SK-N-SH treated with all-trans-retinoic acid at 6 μM for 48 hours (cell line): ENCODE measurements around the gene SSR1.

Experiments
- ATAC-seq: fragments of 200-7000 bp; cut with Tn5 transposase; 3 replicates; pipeline ENCODE4 v1.9.1; 2020; ENCODE audit warnings: mild to moderate bottlenecking, moderate library complexity
- ARNTL ChIP-seq: fragments of 450-650 bp; formaldehyde crosslinking; IDR thresholded peaks from 2 replicates; pipeline ENCODE4 v1.5.0; 2020; ENCODE audit warnings: low read depth, mild to moderate bottlenecking, moderate library complexity, borderline replicate concordance
- BACH2 ChIP-seq: fragments of 250-450 bp; sonication (Bioruptor Pico); IDR thresholded peaks from 2 replicates; pipeline ENCODE4 v1.9.0; 2021; ENCODE audit warnings: mild to moderate bottlenecking, borderline replicate concordance
- CREB5 ChIP-seq: fragments of 250-450 bp; sonication (Bioruptor Pico); IDR thresholded peaks from 2 replicates; pipeline ENCODE4 v1.5.1; 2020; ENCODE audit warnings: low read depth, mild to moderate bottlenecking, moderate library complexity
- CSDC2 ChIP-seq: fragments of 250-450 bp; sonication (Bioruptor Pico); IDR thresholded peaks from 2 replicates; pipeline ENCODE4 v1.5.0; 2020; ENCODE audit warnings: mild to moderate bottlenecking, moderate library complexity
- CSRNP3 ChIP-seq: fragments of 250-450 bp; sonication (Bioruptor Pico); IDR thresholded peaks from 2 replicates; pipeline ENCODE4 v1.5.1; 2021; ENCODE audit warnings: mild to moderate bottlenecking, moderate library complexity
- ESRRG ChIP-seq: fragments of 250-450 bp; sonication (Bioruptor Pico); IDR thresholded peaks from 2 replicates; pipeline ENCODE4 v1.6.1; 2021; ENCODE audit warnings: mild to moderate bottlenecking
- GLIS3 ChIP-seq: fragments of 250-450 bp; sonication (Bioruptor Pico); IDR thresholded peaks from 2 replicates; pipeline ENCODE4 v1.5.0; 2020; ENCODE audit warnings: mild to moderate bottlenecking, moderate library complexity
- ISL1 ChIP-seq: fragments of 250-450 bp; sonication (Bioruptor Pico); IDR thresholded peaks from 2 replicates; pipeline ENCODE4 v2.1.2; 2022; ENCODE audit warnings: mild to moderate bottlenecking, moderate library complexity
- OSR1 ChIP-seq: fragments of 250-450 bp; sonication (Bioruptor Pico); IDR thresholded peaks from 2 replicates; pipeline ENCODE4 v1.8.0; 2022; ENCODE audit warnings: moderate library complexity, mild to moderate bottlenecking, inconsistent platforms
- POU6F1 ChIP-seq: fragments of 250-450 bp; sonication (Bioruptor Pico); IDR thresholded peaks from 2 replicates; pipeline ENCODE4 v1.8.0; 2021; ENCODE audit warnings: low read depth, mild to moderate bottlenecking, moderate library complexity, borderline replicate concordance
- RARB ChIP-seq: fragments of 250-450 bp; sonication (Bioruptor Pico); IDR thresholded peaks from 2 replicates; pipeline ENCODE4 v1.8.0; 2021; ENCODE audit warnings: mild to moderate bottlenecking, moderate library complexity
- SNAI2 ChIP-seq: fragments of 250-450 bp; sonication (Bioruptor Pico); IDR thresholded peaks from 2 replicates; pipeline ENCODE4 v1.5.0; 2020; ENCODE audit warnings: mild to moderate bottlenecking, moderate library complexity
- TOX ChIP-seq: fragments of 250-450 bp; sonication (Bioruptor Pico); IDR thresholded peaks from 2 replicates; pipeline ENCODE4 v1.8.0; 2021; ENCODE audit warnings: mild to moderate bottlenecking, moderate library complexity, borderline replicate concordance
- TSHZ2 ChIP-seq: fragments of 250-450 bp; sonication (Bioruptor Pico); IDR thresholded peaks from 2 replicates; pipeline ENCODE4 v1.5.0; 2020; ENCODE audit warnings: mild to moderate bottlenecking, moderate library complexity
- ZC3H10 ChIP-seq: fragments of 250-450 bp; sonication (Bioruptor Pico); IDR thresholded peaks from 2 replicates; pipeline ENCODE4 v1.5.1; 2021; ENCODE audit warnings: mild to moderate bottlenecking, moderate library complexity
- ZFP3 ChIP-seq: fragments of 250-450 bp; sonication (Bioruptor Pico); IDR thresholded peaks from 2 replicates; pipeline ENCODE4 v1.5.0; 2020; ENCODE audit warnings: mild to moderate bottlenecking, moderate library complexity
- ZFP30 ChIP-seq: fragments of 450-650 bp; formaldehyde crosslinking; IDR thresholded peaks from 2 replicates; pipeline ENCODE4 v1.5.0; 2022; ENCODE audit warnings: mild to moderate bottlenecking, moderate library complexity
- ZNF565 ChIP-seq: fragments of 450-650 bp; formaldehyde crosslinking; conservative IDR thresholded peaks from 2 replicates; pipeline ENCODE4 v1.5.0; 2020; ENCODE audit warnings: low read depth, mild to moderate bottlenecking, moderate library complexity
- ZNF70 ChIP-seq: fragments of 450-650 bp; formaldehyde crosslinking; IDR thresholded peaks from 2 replicates; pipeline ENCODE4 v1.5.0; 2020; ENCODE audit warnings: mild to moderate bottlenecking, moderate library complexity
- ZNF8 ChIP-seq: fragments of 450-650 bp; formaldehyde crosslinking; IDR thresholded peaks from 2 replicates; pipeline ENCODE4 v1.5.0; 2020; ENCODE audit warnings: mild to moderate bottlenecking, moderate library complexity

Gene SSR1

GRCh38 chr6:7273709-7274108 is 39.3 kb downstream of the SSR1 start:
- no peak for ATAC-seq
- TF ChIP-seq TOX (CRISPR knock-in tag) (no peak), OSR1 (no peak), ZFP3 (no peak), BACH2 (no peak), ZNF70 (CRISPR knock-in tag) (no peak), POU6F1 (CRISPR knock-in tag) (no peak), CREB5 (CRISPR knock-in tag) (no peak), RARB (CRISPR knock-in tag) (no peak), ZC3H10 (CRISPR knock-in tag) (no peak), CSRNP3 (CRISPR knock-in tag) (no peak), ZNF565 (CRISPR knock-in tag) (no peak), ESRRG (no peak), ARNTL (CRISPR knock-in tag) (no peak), TSHZ2 (CRISPR knock-in tag) (no peak)

GRCh38 chr6:7271205-7271534 is 41.8 kb downstream of the SSR1 start:
- TF ChIP-seq ZNF8 (CRISPR knock-in tag) (no peak), ISL1 (CRISPR knock-in tag) (no peak), CREB5 (CRISPR knock-in tag) (no peak), TSHZ2 (CRISPR knock-in tag) (no peak), ZC3H10 (CRISPR knock-in tag) (no peak), CSRNP3 (CRISPR knock-in tag) (no peak), CSDC2 (CRISPR knock-in tag) (no peak), ZFP30 (CRISPR knock-in tag) (no peak), SNAI2 (CRISPR knock-in tag) (no peak), GLIS3 (CRISPR knock-in tag) (no peak), BACH2 (no peak), OSR1 (no peak), POU6F1 (CRISPR knock-in tag) (no peak), ZFP3 (no peak), ZNF70 (CRISPR knock-in tag) (no peak), ARNTL (CRISPR knock-in tag) (no peak), ZNF565 (CRISPR knock-in tag) (no peak), ESRRG (no peak)
- ATAC-seq, result no peak
